ENCODE data around the gene MAML3. TPM values are rescaled to one million over a fixed set of nuclear protein-coding genes. Genes with fewer than 3 reads are reported as not detected.

MAML3 gene
- total RNA-seq, 2 donors from 2014 or later = 29.2 to 32.2 TPM

DNA sequence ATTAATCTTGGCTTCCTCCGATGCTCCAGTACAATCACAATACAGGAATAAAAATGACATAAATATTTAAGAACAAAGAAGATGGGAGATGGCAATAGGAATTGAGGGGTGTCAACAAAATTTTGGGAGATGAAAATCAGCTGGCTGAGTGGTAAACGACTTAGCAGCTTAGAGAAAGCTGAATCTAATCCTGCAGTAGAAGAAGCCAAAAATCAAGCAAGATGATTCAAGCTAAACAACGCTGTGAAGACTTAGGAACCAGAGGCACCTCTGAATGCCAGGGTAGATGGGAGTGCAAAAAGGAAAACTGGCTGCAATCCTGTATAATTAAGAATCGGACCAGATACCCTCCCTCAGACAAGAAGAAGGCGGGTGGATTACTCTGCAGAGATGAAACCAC lies 273.1 kb downstream of the MAML3 start:
- Histone ChIP-seq H3K9me3 (ENCODE audit: control insufficient read depth, low read length) (peaks cover 5% of the 10 kb centered on the region), H3K36me3 (ENCODE audit: control insufficient read depth, insufficient read depth, low read length) (peaks cover 10% of the 10 kb centered on the region), H3K27me3 (ENCODE audit: control insufficient read depth, insufficient read depth, low read length, poor library complexity, severe bottlenecking) (no peaks in the 10 kb centered on the region), H3K9ac (ENCODE audit: extremely low read depth, low read length, poor library complexity, severe bottlenecking) (no peak overlapping the region), H3K4me3 (ENCODE audit: low read length) (no peak overlapping the region), H3K27ac (ENCODE audit: low read depth, low read length) (no peak overlapping the region), H3K4me1 (ENCODE audit: control insufficient read depth, insufficient read depth, low read length) (no peaks in the 10 kb centered on the region)
- Mint-ChIP-seq H3K27me3 (ENCODE audit: insufficient read depth) (no peaks in the 10 kb centered on the region), H3K4me3 (no peak overlapping the region), H3K4me1 (peaks cover 27% of the 10 kb centered on the region), H3K27ac (no peak overlapping the region), H3K9me3 (peaks cover 4% of the 10 kb centered on the region), H3K36me3 (ENCODE audit: low read depth) (peaks cover 18% of the 10 kb centered on the region)
- 91 to 92% methylated on average over 3 to 5 of the region's 5 CpGs for WGBS, 2 experiments (ENCODE audit: insufficient coverage in 1 of 2, insufficient read length in 1 of 2)
- no peak for DNase-seq
- TF ChIP-seq, protein P1, sequence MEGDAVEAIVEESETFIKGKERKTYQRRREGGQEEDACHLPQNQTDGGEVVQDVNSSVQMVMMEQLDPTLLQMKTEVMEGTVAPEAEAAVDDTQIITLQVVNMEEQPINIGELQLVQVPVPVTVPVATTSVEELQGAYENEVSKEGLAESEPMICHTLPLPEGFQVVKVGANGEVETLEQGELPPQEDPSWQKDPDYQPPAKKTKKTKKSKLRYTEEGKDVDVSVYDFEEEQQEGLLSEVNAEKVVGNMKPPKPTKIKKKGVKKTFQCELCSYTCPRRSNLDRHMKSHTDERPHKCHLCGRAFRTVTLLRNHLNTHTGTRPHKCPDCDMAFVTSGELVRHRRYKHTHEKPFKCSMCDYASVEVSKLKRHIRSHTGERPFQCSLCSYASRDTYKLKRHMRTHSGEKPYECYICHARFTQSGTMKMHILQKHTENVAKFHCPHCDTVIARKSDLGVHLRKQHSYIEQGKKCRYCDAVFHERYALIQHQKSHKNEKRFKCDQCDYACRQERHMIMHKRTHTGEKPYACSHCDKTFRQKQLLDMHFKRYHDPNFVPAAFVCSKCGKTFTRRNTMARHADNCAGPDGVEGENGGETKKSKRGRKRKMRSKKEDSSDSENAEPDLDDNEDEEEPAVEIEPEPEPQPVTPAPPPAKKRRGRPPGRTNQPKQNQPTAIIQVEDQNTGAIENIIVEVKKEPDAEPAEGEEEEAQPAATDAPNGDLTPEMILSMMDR (conservative IDR thresholded peaks at IDR 0.05) = no peak

- 91 to 94% methylated on average over 7 to 9 of the region's 9 CpGs for WGBS, 2 experiments (ENCODE audit: insufficient coverage in 1 of 2, insufficient read length in 1 of 2)
- TF ChIP-seq, protein P1 (conservative IDR thresholded peaks at IDR 0.05) = no peak
- H3K9me3 Mint-ChIP-seq = peaks cover 10% of the 10 kb centered on the region
- H3K36me3 Mint-ChIP-seq (ENCODE audit: low read depth) = peaks cover 24% of the 10 kb centered on the region
- no peak for DNase-seq
- Histone ChIP-seq H3K27ac (ENCODE audit: low read depth, low read length) (no peak overlapping the region), H3K4me1 (ENCODE audit: control insufficient read depth, insufficient read depth, low read length) (no peaks in the 10 kb centered on the region), H3K9me3 (ENCODE audit: control insufficient read depth, low read length) (peaks cover 10% of the 10 kb centered on the region), H3K36me3 (ENCODE audit: control insufficient read depth, insufficient read depth, low read length) (peaks cover 22% of the 10 kb centered on the region), H3K9ac (ENCODE audit: extremely low read depth, low read length, poor library complexity, severe bottlenecking) (no peak overlapping the region), H3K27me3 (ENCODE audit: control insufficient read depth, insufficient read depth, low read length, poor library complexity, severe bottlenecking) (no peaks in the 10 kb centered on the region), H3K4me3 (ENCODE audit: low read length) (no peak overlapping the region)
- H3K4me1 Mint-ChIP-seq = peaks cover 22% of the 10 kb centered on the region
- no peaks in the 10 kb centered on the region for H3K27me3 Mint-ChIP-seq (ENCODE audit: insufficient read depth)
- no peak overlapping the region for H3K4me3 Mint-ChIP-seq
- no peak overlapping the region for H3K27ac Mint-ChIP-seq
Measured at GRCh38 chr4:139878050-139878449, 275.9 kb downstream of the MAML3 start.

DNA sequence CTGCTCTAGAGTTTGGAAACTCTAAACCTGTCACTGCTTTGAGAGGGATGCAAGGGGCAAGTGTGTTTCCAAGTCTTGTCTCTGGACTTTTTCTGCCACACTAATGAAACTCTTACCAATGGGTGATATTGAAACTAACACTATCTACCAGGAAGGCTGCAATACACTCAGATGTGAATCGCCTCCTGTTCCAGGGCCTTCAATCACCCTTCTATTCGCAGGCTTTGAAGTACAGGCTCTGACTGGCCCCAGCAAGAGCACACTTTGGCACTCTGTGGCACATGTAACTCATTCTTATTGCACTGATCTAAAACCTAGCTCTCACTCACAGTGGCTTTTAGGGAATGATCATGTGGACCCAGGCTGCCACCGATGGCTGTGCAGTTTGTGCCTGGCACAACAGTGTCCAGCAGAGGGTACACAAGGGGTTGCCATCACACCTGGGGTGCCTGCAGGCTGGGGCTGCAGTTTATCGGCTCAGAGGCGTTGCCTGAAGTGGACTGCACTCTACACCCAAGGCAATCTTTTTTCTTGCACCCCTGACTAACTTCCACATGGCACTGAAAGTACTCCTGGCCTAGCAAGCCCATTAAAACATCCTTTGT lies 277.5 kb downstream of the MAML3 start:
- Mint-ChIP-seq H3K4me3 (no peak overlapping the region), H3K4me1 (peaks cover 29% of the 10 kb centered on the region), H3K36me3 (ENCODE audit: low read depth) (peaks cover 23% of the 10 kb centered on the region), H3K9me3 (peaks cover 10% of the 10 kb centered on the region), H3K27me3 (ENCODE audit: insufficient read depth) (no peaks in the 10 kb centered on the region), H3K27ac (no peak overlapping the region)
- peaks cover 5% of the 10 kb centered on the region for H3K4me1 ChIP-seq (ENCODE audit: control insufficient read depth, insufficient read depth, low read length)
- H3K4me3 ChIP-seq (ENCODE audit: low read length) = no peak overlapping the region
- H3K27me3 ChIP-seq (ENCODE audit: control insufficient read depth, insufficient read depth, low read length, poor library complexity, severe bottlenecking) = no peaks in the 10 kb centered on the region
- no peak for DNase-seq
- peaks cover 10% of the 10 kb centered on the region for H3K9me3 ChIP-seq (ENCODE audit: control insufficient read depth, low read length)
- TF ChIP-seq, protein P1 (conservative IDR thresholded peaks at IDR 0.05) = no peak
- H3K27ac ChIP-seq (ENCODE audit: low read depth, low read length) = peak overlapping the region; percentile 32
- no peak overlapping the region for H3K9ac ChIP-seq (ENCODE audit: extremely low read depth, low read length, poor library complexity, severe bottlenecking)
- 85 to 91% methylated on average over 5 of the region's 5 CpGs for WGBS, 2 experiments (ENCODE audit: insufficient coverage in 1 of 2, insufficient read length in 1 of 2)
- peaks cover 18% of the 10 kb centered on the region for H3K36me3 ChIP-seq (ENCODE audit: control insufficient read depth, insufficient read depth, low read length)
